Caco-2 (cell line): Measurements from ENCODE around the gene HOXA5. TPM values are rescaled to one million over a fixed set of nuclear protein-coding genes. Genes with fewer than 3 reads are reported as not detected.

ENCODE experiments used
- BruUV-seq: library from RNA; stranded (reverse); fragments of 400-500 nt; replicated peaks from 2 replicates; lab custom pipeline; 2021; lab: Mats Ljungman, UMichigan
- CTCF ChIA-PET: fragments of 300-600 bp; sonication (Branson Sonifier 250); formaldehyde crosslinking; loops from one replicate; lab custom pipeline; 2022; ENCODE audit warnings: antibody characterized with exemption; lab: Charles Lee
- POLR2A ChIA-PET: fragments of 300-600 bp; sonication (Branson Sonifier 250); formaldehyde crosslinking; loops from one replicate; lab custom pipeline; 2022; ENCODE audit warnings: antibody characterized with exemption; lab: Charles Lee
- DNase-seq, 2 experiments: peaks; one replicate each; pipeline versions ENCODE4 v3.0.0 to v3.0.0-alpha.2; 2020 to 2022
- H3K27me3 ChIP-seq: replicated peaks from 2 replicates; pipeline ENCODE4 v1.6.0; 2011; ENCODE audit warnings: low read length; ENCODE audit not compliant: control insufficient read depth, insufficient read depth
- H3K36me3 ChIP-seq: 2 replicates; pipeline ENCODE4 v1.5.1; 2011; ENCODE audit warnings: low read length; ENCODE audit not compliant: control insufficient read depth, insufficient read depth
- H3K4me1 ChIP-seq: fragments of 250-450 bp; sonication (Bioruptor Pico); 2 replicates; pipeline ENCODE4 v1.5.1; 2020; ENCODE audit warnings: mild to moderate bottlenecking
- H3K4me3 ChIP-seq: 2 replicates; pipeline ENCODE4 v1.5.1; 2011; ENCODE audit warnings: low read depth, mild to moderate bottlenecking, control low read depth, low read length
- H3K9me3 ChIP-seq: fragments of 250-450 bp; sonication (Bioruptor Pico); 2 replicates; pipeline ENCODE4 v1.5.1; 2020; ENCODE audit warnings: mild to moderate bottlenecking, moderate library complexity
- H3K27ac Mint-ChIP-seq: one replicate; pipeline ENCODE4 v1.8.0; 2022; ENCODE audit warnings: mixed read lengths; ENCODE audit not compliant: unreplicated experiment
- H3K27me3 Mint-ChIP-seq: one replicate; pipeline ENCODE4 v1.8.0; 2022; ENCODE audit warnings: mixed read lengths; ENCODE audit not compliant: insufficient read depth, unreplicated experiment
- H3K36me3 Mint-ChIP-seq: one replicate; pipeline ENCODE4 v1.8.0; 2022; ENCODE audit warnings: mild to moderate bottlenecking, mixed read lengths; ENCODE audit not compliant: insufficient read depth, unreplicated experiment
- H3K4me1 Mint-ChIP-seq: one replicate; pipeline ENCODE4 v1.8.0; 2022; ENCODE audit warnings: low read depth, mixed read lengths; ENCODE audit not compliant: unreplicated experiment
- H3K4me3 Mint-ChIP-seq: one replicate; pipeline ENCODE4 v1.8.0; 2022; ENCODE audit warnings: mild to moderate bottlenecking, moderate library complexity, mixed read lengths; ENCODE audit not compliant: unreplicated experiment
- H3K9me3 Mint-ChIP-seq: one replicate; pipeline ENCODE4 v1.8.0; 2022; ENCODE audit warnings: mixed read lengths; ENCODE audit not compliant: unreplicated experiment
- intact Hi-C: fragments of 100-400 bp; cut with micrococcal nuclease; formaldehyde crosslinking; loops from one replicate; pipeline ENCODE4 v1.10.0; 2022; ENCODE audit not compliant: unreplicated experiment
- total RNA-seq: library from RNA; stranded (reverse); gene quantifications from 2 replicates; pipeline ENCODE4 v1.2.3, GENCODE V29; 2022
- TF ChIP-seq, protein P1 (sequence below), 2 experiments: fragments of 200-600 bp in 1 of 2; IDR thresholded peaks; 1 replicate in 1 of 2; 2 replicates in 1 of 2; pipeline versions ENCODE4 v1.5.1 to v1.8.0; 2011 to 2022; ENCODE audit warnings: antibody characterized with exemption in 1 of 2, control low read depth in 1 of 2, inconsistent platforms in 1 of 2, low read depth in 1 of 2, low read length in 1 of 2, mild to moderate bottlenecking in 1 of 2, moderate library complexity in 1 of 2; ENCODE audit not compliant: insufficient read depth in 1 of 2, severe bottlenecking in 1 of 2, unreplicated experiment in 1 of 2

The HOXA5 gene
- total RNA-seq, 1 experiment from 2014 or later, result 4.9 TPM

DNA sequence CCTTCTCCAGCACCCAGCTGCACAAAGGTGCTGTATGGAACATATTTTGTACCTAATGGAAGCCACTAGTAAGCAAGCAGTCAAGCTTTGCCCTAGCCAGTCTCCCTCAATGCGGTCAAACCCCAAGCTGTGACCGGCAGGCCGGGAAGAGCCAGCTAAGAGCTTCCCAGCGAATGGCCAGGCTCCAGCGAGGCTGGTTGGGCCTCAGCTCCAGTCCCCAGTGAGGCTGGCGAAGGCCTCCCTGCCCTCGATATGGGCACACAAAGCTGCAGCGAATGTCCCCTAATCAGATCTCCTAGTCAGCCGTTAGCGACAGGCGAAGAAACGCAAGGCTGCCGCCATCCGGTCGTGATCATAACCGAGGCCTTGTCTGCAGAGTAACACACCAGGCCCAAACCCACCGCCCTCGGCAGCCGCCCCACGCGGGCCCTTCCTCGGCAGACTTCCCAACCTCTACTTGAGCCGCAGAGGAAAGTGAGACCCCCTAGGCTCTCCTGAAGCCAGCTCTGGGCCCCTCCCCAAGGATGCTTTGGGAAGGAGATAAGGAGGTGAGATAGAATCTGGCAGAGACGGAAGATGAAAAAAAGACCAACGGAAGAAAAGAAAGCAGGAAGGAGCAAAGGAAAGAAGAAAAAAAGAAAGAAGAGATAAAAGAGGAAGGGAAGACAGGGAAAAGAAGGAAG is 24.9 kb upstream of the HOXA5 start:
- BruUV-seq, result no TSS peak
- H3K9me3 ChIP-seq, result no peaks in the 10 kb centered on the region
- H3K9me3 Mint-ChIP-seq, result no peaks in the 10 kb centered on the region
- no peak overlapping the region for H3K27ac Mint-ChIP-seq
- intact Hi-C loops, result loop anchor here (10.0 kb wide), 1 partner anchor 964 kb away; the partner anchor contains the start of genes CBX3 and HNRNPA2B1
- no peaks in the 10 kb centered on the region for H3K27me3 Mint-ChIP-seq
- peaks cover 17% of the 10 kb centered on the region for H3K4me1 Mint-ChIP-seq
- CTCF ChIA-PET, result interaction anchor here (2.8 kb wide), 1 partner anchor 11 kb away, joined by 12 read pairs; no protein-coding TSS in a partner anchor
- DNase-seq, result no peak
- no peaks in the 10 kb centered on the region for H3K36me3 ChIP-seq
- H3K4me1 ChIP-seq, result peaks cover 9% of the 10 kb centered on the region; the same call in 1 of the 2 replicates
- POLR2A ChIA-PET, result no interaction called here
- peak overlapping the region; percentile 90 for H3K4me3 Mint-ChIP-seq
- peaks cover 21% of the 10 kb centered on the region for H3K36me3 Mint-ChIP-seq
- TF ChIP-seq, protein P1, sequence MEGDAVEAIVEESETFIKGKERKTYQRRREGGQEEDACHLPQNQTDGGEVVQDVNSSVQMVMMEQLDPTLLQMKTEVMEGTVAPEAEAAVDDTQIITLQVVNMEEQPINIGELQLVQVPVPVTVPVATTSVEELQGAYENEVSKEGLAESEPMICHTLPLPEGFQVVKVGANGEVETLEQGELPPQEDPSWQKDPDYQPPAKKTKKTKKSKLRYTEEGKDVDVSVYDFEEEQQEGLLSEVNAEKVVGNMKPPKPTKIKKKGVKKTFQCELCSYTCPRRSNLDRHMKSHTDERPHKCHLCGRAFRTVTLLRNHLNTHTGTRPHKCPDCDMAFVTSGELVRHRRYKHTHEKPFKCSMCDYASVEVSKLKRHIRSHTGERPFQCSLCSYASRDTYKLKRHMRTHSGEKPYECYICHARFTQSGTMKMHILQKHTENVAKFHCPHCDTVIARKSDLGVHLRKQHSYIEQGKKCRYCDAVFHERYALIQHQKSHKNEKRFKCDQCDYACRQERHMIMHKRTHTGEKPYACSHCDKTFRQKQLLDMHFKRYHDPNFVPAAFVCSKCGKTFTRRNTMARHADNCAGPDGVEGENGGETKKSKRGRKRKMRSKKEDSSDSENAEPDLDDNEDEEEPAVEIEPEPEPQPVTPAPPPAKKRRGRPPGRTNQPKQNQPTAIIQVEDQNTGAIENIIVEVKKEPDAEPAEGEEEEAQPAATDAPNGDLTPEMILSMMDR (IDR thresholded peaks at IDR 0.05; ENCODE audit: insufficient read depth in 1 of 2, low read depth in 1 of 2, low read length in 1 of 2, severe bottlenecking in 1 of 2, unreplicated experiment in 1 of 2), result no peak
- no peaks in the 10 kb centered on the region for H3K27me3 ChIP-seq
- no peak overlapping the region for H3K4me3 ChIP-seq

DNA sequence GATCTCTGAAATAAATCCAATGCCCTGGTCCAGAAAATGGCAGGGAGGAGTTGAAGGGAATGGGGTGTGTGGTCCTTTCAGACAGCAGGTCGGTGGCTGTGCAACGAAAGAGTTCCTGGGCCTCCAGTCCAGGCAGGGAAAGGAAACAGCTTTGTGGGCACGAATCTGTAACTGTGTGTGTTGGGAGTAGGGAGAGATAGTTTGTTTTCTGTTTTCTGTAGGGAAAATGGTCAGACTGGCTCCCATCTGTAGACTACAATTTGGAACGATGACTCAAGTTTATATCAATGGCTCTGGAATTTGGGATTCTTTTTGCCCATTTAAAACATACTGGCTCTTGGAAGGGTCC is 24.4 kb upstream of the HOXA5 start:
- no TSS peak for BruUV-seq
- no peak for DNase-seq
- POLR2A ChIA-PET, result no interaction called here

More for the DNA sequence above, 24.4 kb upstream of the HOXA5 start:
- Mint-ChIP-seq H3K9me3 (no peaks in the 10 kb centered on the region), H3K27me3 (no peaks in the 10 kb centered on the region), H3K27ac (no peak overlapping the region), H3K4me1 (peaks cover 17% of the 10 kb centered on the region), H3K36me3 (peaks cover 21% of the 10 kb centered on the region), H3K4me3 (no peak overlapping the region)
- Histone ChIP-seq H3K27me3 (no peaks in the 10 kb centered on the region), H3K4me1 (peaks cover 9% of the 10 kb centered on the region; the same call in 1 of the 2 replicates), H3K9me3 (no peaks in the 10 kb centered on the region), H3K36me3 (no peaks in the 10 kb centered on the region), H3K4me3 (no peak overlapping the region)
- CTCF ChIA-PET, result no interaction called here
- TF ChIP-seq, protein P1 (IDR thresholded peaks at IDR 0.05; ENCODE audit: insufficient read depth in 1 of 2, low read depth in 1 of 2, low read length in 1 of 2, severe bottlenecking in 1 of 2, unreplicated experiment in 1 of 2), result no peak
- intact Hi-C loops, result loop anchor here (10.0 kb wide), 1 partner anchor 963 kb away; the partner anchor contains the start of genes CBX3 and HNRNPA2B1
